ENCODE results near the gene RAB14.
A peak's percentile ranks its signal among the peaks of the same experiment; 100 is the strongest.
"Not testable (repeated sequence)": the region's sequence is repeated elsewhere in the genome, so short reads cannot be mapped to it uniquely, and the experiment has no call there.

The RAB14 gene

DNA sequence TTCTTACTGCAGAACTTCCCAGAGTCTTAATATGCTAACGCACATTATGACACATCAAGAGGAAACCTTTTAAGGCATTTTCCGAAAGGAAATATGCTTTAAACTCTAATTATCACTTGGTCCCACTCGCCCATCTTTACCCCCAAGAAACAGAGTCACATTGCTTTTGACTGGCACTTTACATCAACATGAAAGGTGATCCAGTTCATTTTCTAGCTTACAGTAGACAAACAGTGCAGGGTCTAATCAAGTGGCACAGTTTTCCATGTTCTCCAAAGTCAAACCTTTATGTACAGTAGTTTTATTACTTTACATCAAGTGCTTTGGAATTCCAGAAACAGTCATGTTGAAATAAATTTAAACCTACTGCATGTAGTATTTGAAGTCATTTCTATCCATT lies 12.0 kb downstream of the RAB14 start:
- H3K4me3 ChIP-seq (ENCODE audit: low read length), result no peak overlapping the region
- no peak for TF ChIP-seq ZNF274 (IDR thresholded peaks at IDR 0.05; ENCODE audit: low read depth, low read length)

DNA sequence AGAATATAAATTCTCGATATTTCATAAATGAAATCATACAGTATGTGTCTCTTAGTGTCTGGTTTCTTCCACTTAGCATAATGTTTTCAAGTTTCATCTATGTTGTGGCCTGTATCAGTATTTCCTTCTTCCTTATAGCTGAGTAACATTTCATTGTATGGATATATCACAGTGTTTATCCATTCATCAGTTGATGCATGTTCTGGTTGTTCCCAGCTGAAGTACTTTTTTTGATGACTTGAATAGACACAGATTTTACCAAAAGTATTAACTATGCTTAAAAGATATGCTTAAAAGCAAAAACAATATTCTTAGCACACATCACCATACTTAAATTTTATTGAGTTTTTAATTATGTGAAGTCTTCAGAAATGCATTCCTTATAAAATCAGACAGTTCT lies 12.7 kb downstream of the RAB14 start:
- TF ChIP-seq ZNF274 (IDR thresholded peaks at IDR 0.05; ENCODE audit: low read depth, low read length), result no peak
- no peak overlapping the region for H3K4me3 ChIP-seq (ENCODE audit: low read length)

- no peak overlapping the region for H3K4me3 ChIP-seq (ENCODE audit: low read length)
- no peak for TF ChIP-seq ZNF274 (IDR thresholded peaks at IDR 0.05; ENCODE audit: low read depth, low read length)
These were observed 13.9 kb downstream of the RAB14 start for GRCh38 chr9:121187636-121188305.

DNA sequence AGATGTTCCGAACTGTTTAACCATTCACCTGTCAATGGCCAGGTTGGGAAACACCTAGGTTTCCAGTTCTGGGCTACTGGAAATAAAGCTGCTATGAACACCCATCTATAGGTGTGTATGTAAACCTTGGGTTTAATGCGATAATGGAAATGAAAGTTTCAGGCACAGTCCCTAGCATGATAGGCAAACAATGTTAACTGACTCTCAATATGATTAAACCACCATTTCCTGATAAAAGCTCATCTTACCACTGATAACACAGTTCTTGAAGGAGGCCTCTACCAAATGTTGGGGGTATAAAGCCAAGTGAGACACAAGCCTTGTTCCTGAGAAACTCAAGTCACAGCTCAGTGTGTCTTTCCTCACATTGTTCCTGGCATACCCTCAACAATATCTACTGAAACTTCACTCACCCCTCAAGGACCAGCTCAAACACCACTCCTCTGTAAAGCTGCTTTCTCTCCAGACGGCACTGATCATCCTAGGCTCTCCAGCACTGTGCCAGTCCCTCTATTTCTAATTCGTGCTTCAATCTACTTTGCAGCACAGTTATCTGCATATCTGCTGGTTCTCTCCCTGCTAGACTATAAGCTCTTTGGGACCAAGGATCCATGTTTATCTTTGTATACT lies 15.8 kb downstream of the RAB14 start:
- peak overlapping the region; percentile 48; the same call in 1 of the 2 replicates for H3K4me3 ChIP-seq (ENCODE audit: low read length)
- no peak for TF ChIP-seq ZNF274 (IDR thresholded peaks at IDR 0.05; ENCODE audit: low read depth, low read length)

GRCh38 chr9:121185178-121185745 lies 16.4 kb downstream of the RAB14 start:
- TF ChIP-seq ZNF274 (IDR thresholded peaks at IDR 0.05; ENCODE audit: low read depth, low read length), result no peak
- no peak overlapping the region for H3K4me3 ChIP-seq (ENCODE audit: low read length)

GRCh38 chr9:121184463-121184862 lies 17.2 kb downstream of the RAB14 start:
- TF ChIP-seq ZNF274 (IDR thresholded peaks at IDR 0.05; ENCODE audit: low read depth, low read length), result no peak
- no peak overlapping the region for H3K4me3 ChIP-seq (ENCODE audit: low read length)

DNA sequence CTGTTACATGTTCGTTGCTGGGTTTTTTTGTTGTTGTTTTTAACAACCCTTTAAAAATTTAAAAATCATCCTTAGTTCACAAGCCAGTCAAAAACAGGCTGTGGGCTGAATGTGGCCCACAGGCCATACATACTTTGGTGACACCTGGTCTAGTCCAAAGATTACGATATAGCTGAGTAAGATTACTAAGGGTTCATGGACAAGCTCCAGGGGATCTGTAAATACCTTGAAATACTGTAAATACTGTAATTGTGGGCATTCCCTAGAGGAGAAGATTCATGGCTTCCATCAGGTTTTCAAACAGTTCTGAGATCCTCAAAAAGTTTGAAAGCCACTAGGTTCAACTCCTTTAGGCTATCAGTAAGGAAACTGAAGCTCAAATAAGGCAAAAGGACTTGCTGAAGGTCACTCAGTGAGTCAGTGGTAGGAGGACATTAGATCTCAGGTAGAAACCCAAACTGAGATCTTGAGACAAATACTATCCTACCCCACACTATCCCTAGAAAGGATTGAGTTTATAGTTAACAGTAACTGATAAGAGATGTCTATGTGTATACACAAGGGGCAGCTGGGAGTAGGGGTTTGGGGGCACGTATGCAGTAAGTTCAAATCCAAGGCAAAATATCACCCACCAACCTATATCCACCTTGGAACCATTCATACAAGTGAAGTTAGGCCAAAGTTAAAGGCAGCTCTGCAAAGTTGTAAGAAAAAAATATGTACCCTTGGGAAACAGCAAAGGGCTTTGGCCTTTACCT lies 17.8 kb downstream of the RAB14 start:
- H3K4me3 ChIP-seq (ENCODE audit: low read length), result no peak overlapping the region
- no peak for TF ChIP-seq ZNF274 (IDR thresholded peaks at IDR 0.05; ENCODE audit: low read depth, low read length)

DNA sequence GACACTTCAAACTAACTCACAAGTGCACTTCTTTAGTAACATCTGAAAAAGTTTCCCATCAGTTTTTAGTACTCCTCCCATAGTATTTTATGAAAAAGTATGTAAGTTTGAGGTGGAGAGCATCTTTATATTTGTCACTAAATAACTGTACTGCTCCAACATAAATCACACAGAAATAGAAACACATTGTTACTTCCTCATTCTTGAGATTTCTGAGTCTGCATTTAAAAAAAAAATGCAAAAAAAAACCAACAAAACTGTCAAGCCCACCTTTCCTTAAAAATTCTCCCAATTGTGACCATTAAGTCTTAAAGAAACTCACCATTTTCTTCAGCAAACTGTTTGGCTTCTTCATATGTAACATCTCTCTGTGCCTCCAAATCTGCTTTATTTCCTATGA lies 18.7 kb downstream of the RAB14 start:
- no peak for TF ChIP-seq ZNF274 (IDR thresholded peaks at IDR 0.05; ENCODE audit: low read depth, low read length)
- H3K4me3 ChIP-seq (ENCODE audit: low read length), result no peak overlapping the region

DNA sequence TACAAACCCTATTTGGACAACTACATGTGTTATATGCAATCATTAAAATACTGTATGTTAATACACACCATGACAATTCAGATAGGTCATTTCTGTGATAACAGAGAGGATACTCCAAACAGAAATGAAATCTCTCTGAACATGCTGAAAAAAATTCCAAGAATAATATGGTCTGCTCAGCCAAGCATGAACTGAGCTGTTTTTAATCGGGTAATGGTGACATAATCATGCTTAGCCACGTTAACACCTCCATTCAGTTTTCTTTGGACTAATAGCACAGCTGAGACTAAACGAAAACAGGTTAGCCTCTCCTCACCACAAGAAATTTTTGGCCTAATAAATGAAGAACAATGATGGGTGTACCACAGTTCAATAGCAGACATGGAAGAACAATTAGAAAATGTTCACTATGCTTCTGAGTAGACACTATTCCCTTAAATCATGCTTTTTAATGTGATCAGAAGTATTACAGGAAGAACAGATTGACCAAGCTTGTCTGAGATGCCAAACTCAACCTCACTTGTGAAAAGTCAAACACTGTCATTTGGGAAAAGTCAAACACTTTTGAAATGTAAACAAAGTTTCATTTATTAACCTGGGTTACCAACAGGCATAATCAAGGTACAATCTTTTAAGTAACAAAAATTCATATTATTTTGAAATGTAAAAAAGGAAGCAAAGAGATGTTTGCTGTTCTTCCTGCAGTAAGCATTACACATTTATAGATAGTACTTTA lies 19.4 kb downstream of the RAB14 start:
- no peak for TF ChIP-seq ZNF274 (IDR thresholded peaks at IDR 0.05; ENCODE audit: low read depth, low read length)
- no peak overlapping the region for H3K4me3 ChIP-seq (ENCODE audit: low read length)

DNA sequence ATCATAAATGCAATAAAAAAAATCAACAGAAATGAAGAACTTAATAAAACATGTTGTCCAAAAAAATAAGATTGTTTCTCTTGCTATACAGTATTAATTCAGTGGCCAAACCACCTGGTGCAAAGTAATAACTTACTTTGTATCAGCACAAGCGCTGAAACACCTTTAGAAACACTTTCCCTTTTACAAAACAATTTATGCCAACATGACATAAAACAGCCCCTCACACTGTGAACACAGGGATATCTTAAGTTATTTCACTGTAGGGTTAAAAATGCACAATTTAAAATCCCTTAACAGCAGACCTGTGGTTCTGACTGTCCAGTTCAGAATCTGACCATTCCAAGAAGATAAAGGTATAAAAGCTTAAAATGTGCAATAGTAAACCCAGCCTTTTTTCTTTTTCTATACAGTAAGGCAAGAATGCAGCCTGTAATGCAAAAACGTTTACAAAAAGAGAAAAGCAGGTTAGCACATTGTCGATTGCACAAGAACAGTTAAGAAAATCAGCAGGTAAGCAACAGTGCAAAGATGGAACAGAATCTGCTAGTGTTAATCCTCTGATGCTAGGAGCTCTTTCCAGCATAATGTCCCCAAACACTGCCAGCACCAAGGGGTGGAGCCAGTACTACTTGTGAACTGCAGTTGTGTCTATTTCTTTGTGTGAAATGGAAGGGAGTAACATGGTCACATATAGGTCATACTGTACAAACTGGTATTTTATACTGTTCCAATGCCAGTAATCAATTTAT lies 21.6 kb downstream of the RAB14 start:
- no peak for TF ChIP-seq ZNF274 (IDR thresholded peaks at IDR 0.05; ENCODE audit: low read depth, low read length)

DNA sequence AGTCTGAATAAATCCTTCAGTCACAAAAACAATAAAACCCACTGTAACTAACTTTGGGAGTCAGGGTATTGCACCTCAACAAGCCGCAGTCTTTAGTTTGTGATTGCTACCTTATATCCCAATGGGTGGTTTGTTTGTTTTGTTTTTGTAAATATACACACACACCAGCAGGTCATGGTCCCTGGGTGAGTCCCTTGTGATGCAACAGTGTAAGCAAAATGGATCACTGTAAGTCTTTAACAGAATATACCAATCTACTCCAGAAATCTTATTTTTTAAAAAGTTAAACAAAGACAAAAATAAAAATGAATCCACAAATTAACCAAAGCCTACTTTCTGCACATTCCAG lies 22.3 kb downstream of the RAB14 start:
- not testable (repeated sequence) for H3K4me3 ChIP-seq (ENCODE audit: low read length)

More for the DNA sequence above, 21.6 kb downstream of the RAB14 start:
- H3K4me3 ChIP-seq (ENCODE audit: low read length), result no peak overlapping the region

GRCh38 chr9:121178676-121179372 lies 22.8 kb downstream of the RAB14 start:
- TF ChIP-seq ZNF274 (IDR thresholded peaks at IDR 0.05; ENCODE audit: low read depth, low read length), result no peak
- no peak overlapping the region for H3K4me3 ChIP-seq (ENCODE audit: low read length)

GRCh38 chr9:121173501-121173900 lies 28.2 kb downstream of the RAB14 start:
- no peak for TF ChIP-seq ZNF274 (IDR thresholded peaks at IDR 0.05; ENCODE audit: low read depth, low read length)
- H3K4me3 ChIP-seq (ENCODE audit: low read length), result no peak overlapping the region
